DMS153 treated with DMSO at 0.1 percent for 48 hours (cell line): ENCODE data around the gene TTC34.

Experiments used
- DNase-seq: peaks from one replicate; lab custom pipeline; 2025; ENCODE audit not compliant: unreplicated experiment; lab: John Stamatoyannopoulos, UW

The TTC34 gene

DNA sequence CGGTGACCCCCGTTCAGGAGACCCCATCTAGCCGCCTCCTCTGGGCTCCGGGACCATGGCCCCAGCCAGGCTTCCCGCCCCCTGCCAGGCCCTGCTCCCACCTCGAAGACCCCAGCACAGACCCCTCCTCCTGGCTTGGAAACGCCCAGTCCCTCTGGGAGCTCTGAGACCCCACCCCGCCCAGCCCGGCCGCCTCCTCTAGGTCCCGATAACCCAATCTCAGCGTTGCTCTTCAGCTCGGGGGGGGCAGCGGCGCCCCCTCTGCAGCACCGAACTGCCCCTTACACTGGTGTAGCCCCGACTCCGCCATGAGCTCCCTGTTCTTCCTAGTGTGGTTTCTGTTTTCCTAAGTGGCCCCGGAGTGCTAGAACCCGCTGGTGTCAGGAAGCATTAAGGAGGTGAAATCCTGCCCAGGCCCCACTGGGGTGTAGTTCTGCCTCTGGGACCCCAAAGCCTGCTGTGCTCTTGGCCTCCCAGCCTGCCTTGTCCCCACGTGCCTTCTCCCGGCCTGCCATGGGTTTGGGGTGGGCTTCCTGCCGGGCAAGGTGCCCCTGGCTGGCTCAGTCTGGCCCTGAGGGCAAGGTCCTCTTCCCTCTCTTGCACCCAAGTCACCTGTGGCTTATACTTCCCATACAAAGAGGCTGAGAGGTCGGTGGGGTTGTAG, 157.9 kb downstream of the TTC34 start:
- DNase-seq: no peak

GRCh38 chr1:2642560-2643413, 158.7 kb downstream of the TTC34 start:
- DNase-seq: peak; percentile 98

GRCh38 chr1:2642131-2642559, 159.3 kb downstream of the TTC34 start:
- no peak for DNase-seq

- no peak for DNase-seq
These were observed 159.9 kb downstream of the TTC34 start for GRCh38 chr1:2641381-2642130.

DNA sequence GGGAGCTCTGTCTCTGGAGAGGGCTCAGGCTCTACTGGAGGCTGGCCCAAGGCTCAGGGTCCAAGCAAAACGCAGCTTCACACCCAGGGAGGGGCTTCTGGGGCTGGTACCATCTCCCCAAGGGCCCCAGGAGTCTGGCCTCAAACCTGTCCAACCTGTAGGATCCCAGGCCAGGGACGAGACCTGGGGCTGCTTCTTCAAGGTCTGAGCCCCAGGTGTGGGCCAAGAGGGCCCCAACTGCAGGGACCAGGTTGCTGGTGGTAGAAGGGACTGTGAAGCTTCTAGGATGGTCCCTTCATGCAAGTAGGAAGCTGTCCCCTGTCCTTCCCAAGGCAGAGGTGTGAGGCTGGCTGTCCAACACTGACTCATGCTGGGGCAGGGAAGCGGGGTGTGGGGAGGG, 160.9 kb downstream of the TTC34 start:
- no peak for DNase-seq

GRCh38 chr1:2639607-2640521, 161.6 kb downstream of the TTC34 start:
- DNase-seq: no peak

- DNase-seq: no peak
These were observed 162.3 kb downstream of the TTC34 start for GRCh38 chr1:2639203-2639602.

- DNase-seq: no peak
These were observed 162.9 kb downstream of the TTC34 start for GRCh38 chr1:2638466-2639115.

DNA sequence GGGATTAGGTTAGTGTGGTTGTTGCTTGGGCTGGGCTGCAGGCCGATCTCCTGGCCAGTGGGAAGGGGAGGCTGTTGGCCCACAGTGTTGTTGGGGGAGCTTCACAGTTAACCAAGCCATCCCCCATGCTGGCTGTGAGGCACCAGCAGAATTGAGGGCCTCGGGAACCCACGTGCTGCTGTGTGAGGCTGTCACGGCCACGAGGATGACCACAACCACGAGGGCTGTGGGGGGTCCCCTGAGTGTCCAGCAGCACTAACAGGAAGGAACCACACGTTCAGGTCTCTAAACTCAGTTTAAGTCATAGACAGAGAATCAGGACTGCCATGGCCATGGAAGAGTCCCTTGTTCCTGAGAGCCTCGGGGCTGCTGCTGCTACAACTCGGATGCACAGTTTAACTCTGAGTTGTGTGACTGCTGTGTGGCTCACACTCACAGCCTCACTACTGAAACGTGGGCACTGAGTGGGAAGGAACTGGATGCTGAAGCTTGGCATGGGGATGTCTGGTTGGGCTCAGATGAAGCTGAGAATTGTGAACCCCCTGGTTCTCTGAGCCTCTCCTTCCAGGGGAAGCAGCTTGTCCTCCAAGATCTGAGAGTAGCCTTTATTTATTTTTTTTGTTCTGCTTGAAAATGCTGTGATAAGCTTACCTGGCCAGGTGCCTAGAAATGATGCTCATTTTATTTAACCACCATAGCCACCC, 163.9 kb downstream of the TTC34 start:
- no peak for DNase-seq

DNA sequence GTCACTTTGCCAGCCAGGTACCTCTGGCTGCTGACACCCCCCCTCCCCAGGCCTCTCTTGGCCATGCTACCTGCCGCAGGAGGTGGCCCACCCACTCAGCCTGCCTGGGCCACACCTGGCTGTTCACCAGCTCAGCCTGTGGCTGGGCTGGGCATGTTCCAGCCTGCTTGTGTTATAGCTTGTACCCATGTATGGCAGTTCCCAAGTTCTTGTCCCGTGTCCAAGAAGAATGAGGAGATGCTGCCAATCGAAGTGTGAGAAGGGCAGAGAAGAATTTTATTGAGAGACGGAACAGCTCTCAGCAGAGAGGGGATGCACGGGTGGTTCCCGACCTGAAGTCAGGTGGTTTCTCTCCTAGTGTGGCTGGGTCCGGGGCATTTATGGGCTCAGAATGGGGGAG, 164.8 kb downstream of the TTC34 start:
- no peak for DNase-seq

GRCh38 chr1:2635361-2636010, 166.0 kb downstream of the TTC34 start:
- no peak for DNase-seq

GRCh38 chr1:2633936-2634491, 167.5 kb downstream of the TTC34 start:
- DNase-seq: no peak

GRCh38 chr1:2633366-2633935, 168.0 kb downstream of the TTC34 start:
- DNase-seq: no peak

GRCh38 chr1:2632561-2633361, 168.7 kb downstream of the TTC34 start, which contains the start of gene MMEL1:
Gene MMEL1 (minus strand): TSS chr1:2633016. CDS start chr1:2629484, 3,532 bp downstream.
- no peak for DNase-seq

GRCh38 chr1:2632051-2632430, 169.5 kb downstream of the TTC34 start:
- no peak for DNase-seq

- DNase-seq: no peak
These were observed 170.1 kb downstream of the TTC34 start for GRCh38 chr1:2631136-2632050.
